Natural killer cell treated with Interleukin-12 subunit alpha and Interleukin-12 subunit beta and Interleukin-15 and Interleukin-18, amount 100 ng/mL, for 72 hours (primary cell): ENCODE results near the gene FAM236D. TPM values are rescaled to one million over a fixed set of nuclear protein-coding genes. Genes with fewer than 3 reads are reported as not detected.
"Not testable (repeated sequence)": the region's sequence is repeated elsewhere in the genome, so short reads cannot be mapped to it uniquely, and the experiment has no call there.

ENCODE experiments used
- ATAC-seq, 2 donors: fragments of 150-1000 bp; cut with Tn5 transposase in 1 of 2; sonication (Bioruptor Pico), chemical (Tn5 transposase) in 1 of 2; 2 replicates each; pipeline ENCODE4 v1.10.0; 2021
- DNase-seq: peaks from one replicate; pipeline ENCODE4 v3.0.0; 2022; ENCODE audit warnings: low spot score
- H3K27ac Mint-ChIP-seq, 2 donors: 1 replicate in 1 of 2; 2 replicates in 1 of 2; pipeline ENCODE4 v1.8.0; 2022; ENCODE audit warnings: mixed read lengths in 2 of 2, mild to moderate bottlenecking in 1 of 2, moderate library complexity in 1 of 2
- H3K27me3 Mint-ChIP-seq, 2 donors: 1 replicate in 1 of 2; 2 replicates in 1 of 2; pipeline ENCODE4 v1.8.0; 2022; ENCODE audit warnings: mixed read lengths in 2 of 2
- H3K36me3 Mint-ChIP-seq: one replicate; pipeline ENCODE4 v1.8.0; 2022; ENCODE audit warnings: mixed read lengths
- H3K4me1 Mint-ChIP-seq, 2 donors: 1 replicate in 1 of 2; 2 replicates in 1 of 2; pipeline ENCODE4 v1.8.0; 2022; ENCODE audit warnings: low read depth in 2 of 2, mixed read lengths in 2 of 2, mild to moderate bottlenecking in 1 of 2
- H3K4me3 Mint-ChIP-seq: one replicate; pipeline ENCODE4 v1.8.0; 2022; ENCODE audit warnings: mixed read lengths
- H3K9me3 Mint-ChIP-seq: 2 replicates; pipeline ENCODE4 v1.8.0; 2022; ENCODE audit warnings: mixed read lengths
- total RNA-seq, 2 donors: library from RNA; stranded (reverse); gene quantifications; one replicate each; pipeline ENCODE4 v1.2.3, GENCODE V29; 2022

Gene FAM236D
- total RNA-seq: not detected

DNA sequence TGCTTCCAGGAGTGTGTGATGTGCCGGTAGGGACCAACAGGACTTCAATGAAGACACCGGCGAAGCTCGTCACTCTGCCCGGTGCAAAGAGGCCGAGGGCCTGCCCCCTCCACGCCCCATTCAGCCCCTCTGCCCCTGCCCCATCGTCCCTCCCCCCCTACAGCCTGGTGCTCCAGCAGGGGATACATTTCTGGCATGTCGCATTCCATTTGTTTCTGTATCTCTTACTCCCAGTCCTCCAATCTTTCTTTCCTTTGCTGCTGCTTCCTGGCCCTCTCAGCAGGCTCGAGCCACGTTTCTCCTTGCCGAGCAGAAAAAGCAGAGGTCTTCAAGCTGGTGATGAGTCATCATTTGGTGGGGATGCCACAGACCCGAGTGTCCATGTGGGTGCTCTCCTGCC lies at the start of gene FAM236D:
Gene FAM236D (minus strand): TSS at position 101 of the 400 bp plus-strand sequence. CDS start 100 bp downstream, at position 1.
- not testable (repeated sequence) for ATAC-seq, H3K27me3 Mint-ChIP-seq, H3K36me3 Mint-ChIP-seq, H3K4me3 Mint-ChIP-seq, H3K9me3 Mint-ChIP-seq, H3K27ac Mint-ChIP-seq, DNase-seq, H3K4me1 Mint-ChIP-seq

DNA sequence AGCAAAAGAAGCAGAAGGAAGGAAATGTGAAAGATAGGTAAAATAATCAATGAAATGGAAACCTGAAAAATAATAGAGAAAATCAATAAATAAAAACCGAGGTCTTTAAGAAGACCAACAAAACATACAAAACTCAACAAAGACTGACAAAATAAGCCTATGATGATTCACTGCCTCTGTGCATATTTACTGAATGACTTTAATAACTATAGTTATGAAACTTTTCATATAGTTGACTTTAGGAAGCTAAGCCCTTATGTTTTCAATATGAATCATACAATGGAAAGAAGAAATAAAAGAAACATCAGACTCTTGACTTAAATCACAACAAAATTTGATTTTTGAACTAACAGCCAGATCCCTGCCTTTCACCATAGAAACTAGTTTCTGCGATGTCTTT lies 29.5 kb upstream of the FAM236D start:
- not testable (repeated sequence) for H3K36me3 Mint-ChIP-seq, H3K27me3 Mint-ChIP-seq, DNase-seq, H3K4me3 Mint-ChIP-seq, H3K27ac Mint-ChIP-seq, H3K9me3 Mint-ChIP-seq, ATAC-seq, H3K4me1 Mint-ChIP-seq

DNA sequence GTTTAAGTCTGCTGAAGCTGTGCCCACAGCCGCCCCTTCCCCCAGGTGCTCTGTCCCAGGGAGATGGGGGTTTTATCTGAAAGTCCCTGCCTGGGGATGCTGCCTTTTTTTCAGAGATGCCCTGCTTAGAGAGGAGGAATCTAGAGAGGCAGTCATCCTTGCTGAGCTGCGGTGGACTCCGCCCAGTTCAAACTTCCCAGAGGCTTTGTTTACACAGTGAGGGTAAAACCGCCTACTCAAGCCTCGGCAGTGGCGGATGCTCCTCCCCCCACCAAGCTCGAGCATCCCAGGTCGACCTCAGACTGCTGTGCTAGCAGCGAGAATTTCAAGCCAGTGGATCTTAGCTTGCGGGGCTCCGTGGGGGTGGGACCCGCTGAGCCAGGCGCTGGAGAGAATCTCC lies 22.7 kb upstream of the FAM236D start:
- DNase-seq, ATAC-seq, H3K4me3 Mint-ChIP-seq, H3K27ac Mint-ChIP-seq, H3K27me3 Mint-ChIP-seq, H3K36me3 Mint-ChIP-seq, H3K4me1 Mint-ChIP-seq, H3K9me3 Mint-ChIP-seq: not testable (repeated sequence)

DNA sequence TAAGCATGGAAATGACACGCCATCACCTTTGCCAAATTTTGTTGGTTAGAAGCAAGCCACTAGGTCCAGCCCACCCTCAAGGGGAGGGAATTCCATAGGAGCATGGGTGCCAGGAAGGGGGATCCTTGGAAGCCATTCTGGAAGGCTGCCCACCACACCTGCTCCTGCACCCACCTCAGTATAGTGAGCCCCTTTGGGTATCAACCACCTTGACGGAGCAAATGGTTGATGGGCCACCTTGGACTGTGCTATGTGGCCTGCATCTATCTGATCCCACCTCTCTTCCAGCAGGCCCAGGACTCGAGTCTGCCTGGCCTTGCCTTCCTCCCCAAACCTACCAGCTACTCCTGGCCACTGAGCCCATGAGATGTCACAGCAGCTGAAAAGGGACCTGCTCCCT lies 17.6 kb downstream of the FAM236D start:
- not testable (repeated sequence) for H3K9me3 Mint-ChIP-seq, H3K36me3 Mint-ChIP-seq, H3K4me3 Mint-ChIP-seq, H3K4me1 Mint-ChIP-seq, H3K27me3 Mint-ChIP-seq, H3K27ac Mint-ChIP-seq
- ATAC-seq (peak in 1 of 2 donors; percentile 56), DNase-seq (peak; percentile 37)

DNA sequence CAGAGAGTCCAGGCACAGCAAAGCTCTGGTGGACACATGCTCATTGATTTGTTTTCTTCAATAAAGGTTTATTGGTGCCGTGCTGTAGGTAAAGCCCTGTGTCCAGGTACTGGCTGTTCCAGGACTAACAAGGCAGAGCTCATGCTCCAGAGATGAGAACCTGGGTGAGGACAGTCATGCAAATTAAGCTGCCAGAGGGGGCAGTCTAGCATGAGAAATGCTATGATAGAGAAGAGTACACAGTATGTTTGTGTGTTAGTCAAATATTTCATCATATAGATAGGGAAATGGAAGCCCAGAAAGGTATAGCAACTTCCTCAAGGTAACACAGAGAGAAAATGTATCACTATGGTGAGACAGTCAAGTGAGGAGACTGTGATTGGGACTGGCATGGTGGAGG lies 19.9 kb downstream of the FAM236D start:
- H3K27ac Mint-ChIP-seq, ATAC-seq, H3K27me3 Mint-ChIP-seq, H3K36me3 Mint-ChIP-seq, H3K9me3 Mint-ChIP-seq, H3K4me3 Mint-ChIP-seq, DNase-seq, H3K4me1 Mint-ChIP-seq: not testable (repeated sequence)

DNA sequence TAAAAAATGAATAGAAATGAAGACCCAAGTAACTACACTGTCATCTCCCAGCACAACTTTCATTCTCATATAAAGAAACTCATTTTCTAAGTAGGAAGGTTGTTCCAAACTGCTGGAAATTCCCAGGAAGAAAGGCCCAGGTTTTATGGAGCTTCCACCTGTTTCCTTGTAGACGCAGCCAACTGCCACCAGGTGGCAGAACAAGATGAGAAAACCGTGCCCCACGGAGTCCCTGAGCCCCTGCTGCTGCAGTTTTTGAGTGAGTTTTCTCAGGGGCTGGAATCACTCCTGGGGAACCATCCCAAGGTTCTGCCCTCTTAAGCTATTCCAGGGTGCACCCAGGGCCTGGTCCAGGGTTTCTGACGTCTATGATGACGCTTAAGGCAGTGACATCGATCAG lies 24.0 kb downstream of the FAM236D start:
- ATAC-seq, H3K4me1 Mint-ChIP-seq, DNase-seq, H3K36me3 Mint-ChIP-seq, H3K9me3 Mint-ChIP-seq, H3K27me3 Mint-ChIP-seq, H3K4me3 Mint-ChIP-seq, H3K27ac Mint-ChIP-seq: not testable (repeated sequence)

DNA sequence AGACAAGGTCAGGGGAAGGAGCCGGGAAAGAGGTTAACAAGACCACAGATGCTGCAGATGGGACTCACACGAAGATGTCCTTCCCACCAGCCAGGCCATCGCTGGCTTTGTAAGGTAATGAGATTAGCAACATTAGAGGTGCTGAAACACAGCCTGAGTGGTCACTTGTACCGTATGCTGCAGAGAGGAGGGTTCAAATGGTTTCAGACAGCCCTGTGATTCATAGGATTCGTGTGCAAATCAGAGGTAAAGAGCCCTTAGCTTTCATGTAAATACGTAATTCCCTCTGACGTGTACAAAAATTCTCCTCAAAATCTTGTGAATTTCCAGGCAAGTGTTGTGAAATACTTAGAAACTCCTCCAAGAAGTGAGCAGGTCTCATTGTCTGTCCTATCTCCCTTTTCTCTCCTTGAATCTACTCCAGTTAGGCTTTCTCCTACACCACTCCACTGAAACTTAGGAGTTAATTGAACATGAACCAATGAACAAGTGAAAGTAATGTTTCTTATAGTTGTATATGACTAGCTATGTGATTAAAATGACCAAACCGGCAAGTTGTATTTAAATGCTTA lies 24.6 kb downstream of the FAM236D start:
- not testable (repeated sequence) for ATAC-seq, H3K4me3 Mint-ChIP-seq, H3K9me3 Mint-ChIP-seq, H3K27me3 Mint-ChIP-seq, H3K27ac Mint-ChIP-seq, DNase-seq, H3K4me1 Mint-ChIP-seq, H3K36me3 Mint-ChIP-seq

DNA sequence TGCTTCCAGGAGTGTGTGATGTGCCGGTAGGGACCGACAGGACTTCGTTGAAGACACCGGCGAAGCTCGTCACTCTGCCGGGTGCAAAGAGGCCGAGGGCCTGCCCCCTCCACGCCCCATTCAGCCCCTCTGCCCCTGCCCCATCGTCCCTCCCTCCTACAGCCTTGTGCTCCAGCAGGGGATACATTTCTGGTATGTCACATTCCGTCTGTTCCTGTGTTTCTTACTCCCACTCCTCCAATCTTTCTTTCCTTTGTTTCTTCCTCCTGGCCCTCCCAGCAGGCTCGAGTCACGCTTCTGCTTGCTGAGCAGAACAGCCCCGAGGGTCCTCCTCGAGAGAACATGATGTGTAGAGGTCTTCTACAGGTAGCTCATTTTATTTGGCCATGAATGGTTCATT lies 25.4 kb downstream of the FAM236D start, which contains the start of gene FAM236B:
Gene FAM236B (minus strand): TSS at position 101 of the 400 bp plus-strand sequence. CDS start 100 bp downstream, at position 1.
- not testable (repeated sequence) for H3K27ac Mint-ChIP-seq, DNase-seq, ATAC-seq

DNA sequence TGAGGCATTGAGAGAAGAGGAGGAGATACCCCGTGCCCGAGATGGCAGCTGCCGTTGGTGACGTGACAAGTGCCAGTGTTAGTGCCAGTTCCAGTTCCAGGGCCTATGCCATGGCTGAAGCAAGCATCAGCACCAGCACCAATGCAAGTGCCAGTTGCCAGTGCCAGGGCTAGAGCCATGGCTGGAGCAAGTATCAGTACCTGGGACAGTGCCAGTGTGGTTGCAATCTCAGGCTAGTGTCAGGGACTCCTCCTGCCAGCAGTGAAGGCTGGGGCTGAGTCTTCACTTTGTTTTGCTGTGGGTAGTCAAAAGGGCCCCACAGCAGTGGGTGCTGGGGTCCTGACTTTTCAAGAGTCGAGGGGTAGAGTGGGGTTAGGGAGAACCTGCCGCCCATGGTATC lies 29.9 kb downstream of the FAM236D start:
- H3K27ac Mint-ChIP-seq, ATAC-seq: not testable (repeated sequence)

More for the DNA sequence above, 25.4 kb downstream of the FAM236D start, which contains the start of gene FAM236B:
- not testable (repeated sequence) for H3K4me1 Mint-ChIP-seq, H3K4me3 Mint-ChIP-seq, H3K9me3 Mint-ChIP-seq, H3K36me3 Mint-ChIP-seq, H3K27me3 Mint-ChIP-seq

DNA sequence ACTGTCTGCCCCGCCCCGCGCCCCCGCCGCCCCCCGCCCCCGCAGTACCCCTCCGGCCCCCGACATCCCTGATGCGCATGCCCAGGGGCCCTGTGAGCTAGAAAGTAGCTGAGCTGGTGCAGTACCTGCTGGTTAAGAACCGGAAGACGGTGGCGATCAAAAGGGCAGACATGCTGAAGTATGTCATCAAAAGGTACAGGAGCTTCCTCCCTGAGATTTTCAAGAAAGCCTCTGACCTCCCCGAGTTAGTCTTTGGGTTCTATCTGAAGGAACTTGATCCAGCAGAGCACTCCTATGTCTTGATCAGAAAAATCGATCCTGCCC lies 30.6 kb downstream of the FAM236D start:
- H3K4me1 Mint-ChIP-seq, H3K4me3 Mint-ChIP-seq, H3K36me3 Mint-ChIP-seq, DNase-seq, H3K9me3 Mint-ChIP-seq, H3K27me3 Mint-ChIP-seq, H3K27ac Mint-ChIP-seq: not testable (repeated sequence)
- peak in 1 of 2 donors; percentile 59 for ATAC-seq

More for the DNA sequence above, 29.9 kb downstream of the FAM236D start:
- not testable (repeated sequence) for H3K27me3 Mint-ChIP-seq, H3K4me1 Mint-ChIP-seq, H3K36me3 Mint-ChIP-seq, H3K9me3 Mint-ChIP-seq, H3K4me3 Mint-ChIP-seq, DNase-seq

DNA sequence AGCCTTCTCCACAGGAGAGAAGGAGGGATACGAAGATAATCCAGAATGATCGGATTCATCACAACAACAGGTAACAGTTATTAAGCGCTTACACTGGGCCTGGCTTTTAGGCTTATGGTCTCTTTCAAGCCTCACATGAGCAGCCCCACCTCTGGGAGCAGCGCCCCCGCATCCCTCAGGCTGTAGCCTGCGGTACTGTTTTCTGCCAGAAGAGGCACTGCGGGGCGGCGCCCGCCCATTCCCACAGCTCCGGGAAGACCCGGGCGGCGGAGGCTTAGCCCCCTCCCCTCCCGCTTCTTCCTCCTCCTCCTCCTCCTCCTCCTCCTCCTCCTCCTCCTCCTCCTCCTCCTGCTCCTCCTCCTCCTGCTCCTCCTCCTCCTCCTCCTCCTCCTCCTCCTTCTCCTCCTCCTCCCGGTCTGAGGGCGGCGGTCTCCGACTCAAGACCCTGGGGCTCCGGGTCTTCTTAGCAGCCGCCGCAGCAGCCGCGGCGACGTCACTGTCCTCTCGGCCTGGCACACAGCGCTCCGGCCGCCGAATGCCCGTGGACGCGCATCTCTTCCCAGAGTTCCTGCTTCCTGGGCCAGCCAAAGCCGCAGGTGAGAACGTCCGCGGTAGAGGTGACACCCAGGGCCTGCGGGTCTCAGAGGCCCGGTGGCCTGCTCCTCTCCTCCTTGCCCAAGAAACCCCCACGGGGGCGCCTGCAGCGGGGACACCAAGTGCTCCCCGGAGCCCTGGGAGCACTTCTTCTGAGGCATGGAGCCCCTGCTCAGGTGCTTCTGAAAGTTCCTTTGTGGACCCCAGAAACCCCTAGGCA lies 31.1 kb downstream of the FAM236D start, which contains the start of gene DMRTC1B:
Gene DMRTC1B (plus strand): TSS at position 238 of the 814 bp plus-strand sequence. CDS start 68,246 bp downstream, outside the sequence.
- H3K4me3 Mint-ChIP-seq, H3K27ac Mint-ChIP-seq, H3K9me3 Mint-ChIP-seq, H3K4me1 Mint-ChIP-seq, H3K27me3 Mint-ChIP-seq, H3K36me3 Mint-ChIP-seq, DNase-seq: not testable (repeated sequence)
- peak; percentile 71 to 72 for ATAC-seq

DNA sequence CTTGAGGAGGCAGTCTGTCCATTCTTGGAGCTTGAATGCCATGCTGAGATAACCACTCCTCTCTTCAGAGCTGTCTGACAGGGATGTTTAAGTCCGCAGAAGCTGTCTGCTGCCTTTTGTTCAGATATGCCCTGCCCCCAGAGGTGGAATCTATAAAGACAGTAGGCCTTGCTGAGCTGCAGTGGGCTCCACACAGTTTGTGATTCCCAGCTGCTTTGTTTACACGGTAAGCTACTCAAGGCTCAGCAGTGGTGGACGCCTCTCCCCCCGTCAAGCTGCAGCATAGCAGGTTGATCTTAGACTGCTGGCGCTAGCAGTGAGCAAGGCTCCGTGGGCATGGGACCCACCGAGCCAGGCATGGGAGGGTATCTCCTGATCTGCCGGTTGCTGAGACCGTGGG lies 47.6 kb downstream of the FAM236D start:
- H3K27ac Mint-ChIP-seq, H3K36me3 Mint-ChIP-seq, H3K4me1 Mint-ChIP-seq, ATAC-seq, DNase-seq, H3K9me3 Mint-ChIP-seq, H3K4me3 Mint-ChIP-seq, H3K27me3 Mint-ChIP-seq: not testable (repeated sequence)
